H9 (cell line): ENCODE results near the gene FBXO10. TPM values are rescaled to one million over a fixed set of nuclear protein-coding genes. Genes with fewer than 3 reads are reported as not detected.
A peak's percentile ranks its signal among the peaks of the same experiment; 100 is the strongest.
"Not testable (repeated sequence)": the region's sequence is repeated elsewhere in the genome, so short reads cannot be mapped to it uniquely, and the experiment has no call there.

Source experiments
- DNase-seq: peaks from one replicate; pipeline ENCODE4 v3.0.0-alpha.2; 2017
- H2AFZ ChIP-seq: one replicate; pipeline ENCODE4 v1.6.1; 2013; ENCODE audit warnings: mild to moderate bottlenecking, low read length, control low read depth, moderate library complexity
- H2AK5ac ChIP-seq: 2 replicates; pipeline ENCODE4 v1.6.1; 2013; ENCODE audit warnings: low read length, control low read depth, mixed read lengths; ENCODE audit not compliant: insufficient read length
- H2BK120ac ChIP-seq: one replicate; pipeline ENCODE4 v1.6.1; 2013; ENCODE audit warnings: low read depth, mild to moderate bottlenecking, low read length, control low read depth, inconsistent platforms; ENCODE audit not compliant: poor library complexity, severe bottlenecking
- H2BK12ac ChIP-seq: 2 replicates; pipeline ENCODE4 v1.6.1; 2013; ENCODE audit warnings: low read length, control low read depth, mixed read lengths, low read depth; ENCODE audit not compliant: insufficient read length
- H2BK15ac ChIP-seq: 2 replicates; pipeline ENCODE4 v1.6.1; 2013; ENCODE audit warnings: low read depth, low read length, control low read depth
- H2BK20ac ChIP-seq: one replicate; pipeline ENCODE4 v1.6.1; 2013; ENCODE audit warnings: low read depth, mild to moderate bottlenecking, low read length, control low read depth, inconsistent platforms; ENCODE audit not compliant: poor library complexity, severe bottlenecking
- H2BK5ac ChIP-seq: 2 replicates; pipeline ENCODE4 v1.6.1; 2013; ENCODE audit warnings: low read length, control low read depth, mixed read lengths; ENCODE audit not compliant: insufficient read length
- H3K14ac ChIP-seq: 2 replicates; pipeline ENCODE4 v1.6.1; 2013; ENCODE audit warnings: low read length, control low read depth; ENCODE audit not compliant: insufficient read depth
- H3K18ac ChIP-seq: 2 replicates; pipeline ENCODE4 v1.6.1; 2013; ENCODE audit warnings: low read depth, mild to moderate bottlenecking, mixed read lengths, low read length, control low read depth; ENCODE audit not compliant: insufficient read length
- H3K23ac ChIP-seq: 2 replicates; pipeline ENCODE4 v1.6.1; 2013; ENCODE audit warnings: low read length, control low read depth, mixed read lengths, low read depth; ENCODE audit not compliant: insufficient read length
- H3K23me2 ChIP-seq: 2 replicates; pipeline ENCODE4 v1.6.1; 2013; ENCODE audit warnings: low read depth, mild to moderate bottlenecking, mixed read lengths, low read length, control low read depth; ENCODE audit not compliant: insufficient read length, poor library complexity, severe bottlenecking
- H3K27ac ChIP-seq: 2 replicates; pipeline ENCODE4 v1.5.1; 2013; ENCODE audit warnings: low read length, control low read depth, mixed read lengths, low read depth; ENCODE audit not compliant: insufficient read length
- H3K27me3 ChIP-seq: 2 replicates; pipeline ENCODE4 v1.6.1; 2013; ENCODE audit warnings: low read length, control low read depth, inconsistent platforms; ENCODE audit not compliant: insufficient read depth
- H3K4ac ChIP-seq: 2 replicates; pipeline ENCODE4 v1.6.1; 2013; ENCODE audit warnings: low read depth, mild to moderate bottlenecking, control low read depth, inconsistent platforms, low read length, moderate library complexity
- H3K4me1 ChIP-seq: 2 replicates; pipeline ENCODE4 v1.6.1; 2013; ENCODE audit warnings: low read length, control low read depth, inconsistent platforms; ENCODE audit not compliant: insufficient read depth
- H3K4me2 ChIP-seq: 2 replicates; pipeline ENCODE4 v1.6.1; 2013; ENCODE audit warnings: low read length, control low read depth, mixed read lengths; ENCODE audit not compliant: insufficient read length, insufficient read depth
- H3K56ac ChIP-seq: 2 replicates; pipeline ENCODE4 v1.6.1; 2013; ENCODE audit warnings: low read depth, mild to moderate bottlenecking, mixed read lengths, low read length, control low read depth; ENCODE audit not compliant: insufficient read length
- H3K79me1 ChIP-seq: 2 replicates; pipeline ENCODE4 v1.6.1; 2013; ENCODE audit warnings: low read depth, mild to moderate bottlenecking, moderate library complexity, low read length, control low read depth, inconsistent platforms; ENCODE audit not compliant: insufficient read depth, poor library complexity, severe bottlenecking
- H3K79me2 ChIP-seq: 2 replicates; pipeline ENCODE4 v1.6.1; 2013; ENCODE audit warnings: low read length, control low read depth, inconsistent platforms; ENCODE audit not compliant: insufficient read depth
- H3K9ac ChIP-seq: 2 replicates; pipeline ENCODE4 v1.6.1; 2013; ENCODE audit warnings: low read length, control low read depth, mixed read lengths; ENCODE audit not compliant: insufficient read length; ENCODE audit errors: extremely low read depth
- H3K9me3 ChIP-seq: one replicate; pipeline ENCODE4 v1.6.1; 2013; ENCODE audit warnings: low read depth, low read length, inconsistent platforms; ENCODE audit not compliant: control insufficient read depth
- H3T11ph ChIP-seq: one replicate; pipeline ENCODE4 v1.6.1; 2013; ENCODE audit warnings: mild to moderate bottlenecking, low read length, control low read depth, inconsistent platforms
- H4K20me1 ChIP-seq: one replicate; pipeline ENCODE4 v1.6.1; 2013; ENCODE audit not compliant: control insufficient read depth, insufficient read length, insufficient read depth
- H4K5ac ChIP-seq: 2 replicates; pipeline ENCODE4 v1.6.1; 2013; ENCODE audit warnings: low read depth, mild to moderate bottlenecking, mixed read lengths, low read length, control low read depth; ENCODE audit not compliant: insufficient read length
- H4K8ac ChIP-seq: replicated peaks from 2 replicates; pipeline ENCODE4 v1.6.1; 2013; ENCODE audit warnings: low read length, control low read depth, mixed read lengths, low read depth; ENCODE audit not compliant: insufficient read length
- H4K91ac ChIP-seq: 2 replicates; pipeline ENCODE4 v1.6.1; 2013; ENCODE audit warnings: low read depth, mild to moderate bottlenecking, moderate library complexity, mixed read lengths, low read length, control low read depth; ENCODE audit not compliant: insufficient read length
- H3K27ac Mint-ChIP-seq, 3 experiments: 2 replicates in 2 of 3; 3 replicates in 1 of 3; pipeline ENCODE4 v1.8.0; 2020 to 2021; ENCODE audit warnings: mixed read lengths in 3 of 3, mild to moderate bottlenecking in 1 of 3, moderate library complexity in 1 of 3
- H3K27me3 Mint-ChIP-seq: 2 replicates; pipeline ENCODE4 v1.8.0; 2021; ENCODE audit warnings: low read depth, mild to moderate bottlenecking, moderate library complexity, mixed read lengths
- H3K36me3 Mint-ChIP-seq, 3 experiments: 2 replicates in 2 of 3; 3 replicates in 1 of 3; pipeline ENCODE4 v1.8.0; 2020 to 2021; ENCODE audit warnings: low read depth in 3 of 3, mixed read lengths in 3 of 3; ENCODE audit not compliant: insufficient read depth in 1 of 3
- H3K4me1 Mint-ChIP-seq, 2 experiments: 2 replicates each; pipeline ENCODE4 v1.8.0; 2020; ENCODE audit warnings: mixed read lengths in 2 of 2
- H3K4me3 Mint-ChIP-seq, 2 experiments: 2 replicates in 1 of 2; 3 replicates in 1 of 2; pipeline ENCODE4 v1.8.0; 2020 to 2021; ENCODE audit warnings: mild to moderate bottlenecking in 2 of 2, mixed read lengths in 2 of 2, moderate library complexity in 1 of 2
- H3K9me3 Mint-ChIP-seq, 2 experiments: 2 replicates in 1 of 2; 3 replicates in 1 of 2; pipeline ENCODE4 v1.8.0; 2020; ENCODE audit warnings: mild to moderate bottlenecking in 2 of 2, mixed read lengths in 2 of 2, moderate library complexity in 1 of 2
- CTCF ChIP-seq: fragments of 200-600 bp; sonication (generic); conservative IDR thresholded peaks from 3 replicates; pipeline ENCODE4 v1.8.0; 2021; ENCODE audit warnings: antibody characterized with exemption, mild to moderate bottlenecking
- WGBS: extraction: QIAGEN DNeasy Blood & Tissue Kit; methylation state at CpG from one replicate; pipeline ENCODE4 v1.1.7; 2013; ENCODE audit warnings: missing lambda C conversion rate, low lambda C conversion rate, mixed read lengths; ENCODE audit not compliant: insufficient read length; ENCODE audit errors: extremely low coverage; 5-methylcytosine and 5-hydroxymethylcytosine counted together
- total RNA-seq: library from RNA; stranded (reverse); gene quantifications from 2 replicates; pipeline ENCODE4 v1.2.1, GENCODE V29; 2021

Gene FBXO10
- total RNA-seq, 1 experiment from 2014 or later, result 16.8 TPM

- no peak overlapping the region for H3K9ac ChIP-seq
- no peak overlapping the region for H2BK12ac ChIP-seq
- H2BK120ac ChIP-seq, result no peak overlapping the region
- H3K4me2 ChIP-seq, result no peak overlapping the region
- H3T11ph ChIP-seq, result no peak overlapping the region
- no peak overlapping the region for H2BK15ac ChIP-seq
- H4K5ac ChIP-seq, result no peak overlapping the region
- H2BK5ac ChIP-seq, result no peak overlapping the region
- H3K18ac ChIP-seq, result no peak overlapping the region
- Mint-ChIP-seq H3K4me1 (no peaks in the 10 kb centered on the region), H3K27ac (no peak overlapping the region), H3K27me3 (peaks cover 34% of the 10 kb centered on the region), H3K36me3 (no peaks in the 10 kb centered on the region), H3K9me3 (no peaks in the 10 kb centered on the region), H3K4me3 (no peak overlapping the region)
- no CpG with 5 or more reads among the region's 5 CpGs for WGBS
- H3K4ac ChIP-seq, result no peak overlapping the region
- H2AK5ac ChIP-seq, result no peak overlapping the region
- no peak overlapping the region for H3K27ac ChIP-seq
- H3K9me3 ChIP-seq, result no peaks in the 10 kb centered on the region
- H3K23ac ChIP-seq, result no peak overlapping the region
- peaks cover 3% of the 10 kb centered on the region; the same call in 1 of the 2 replicates for H3K27me3 ChIP-seq
- no peak overlapping the region for H2BK20ac ChIP-seq
- DNase-seq, result no peak
- no peak overlapping the region for H4K8ac ChIP-seq
- no peaks in the 10 kb centered on the region for H3K4me1 ChIP-seq
- H3K14ac ChIP-seq, result no peak overlapping the region; the same call in 1 of the 2 replicates
- H4K91ac ChIP-seq, result no peak overlapping the region
- no peaks in the 10 kb centered on the region for H3K79me2 ChIP-seq
- no peak overlapping the region for H3K56ac ChIP-seq
- H4K20me1 ChIP-seq, result no peaks in the 10 kb centered on the region
- no peaks in the 10 kb centered on the region for H3K23me2 ChIP-seq
- H3K79me1 ChIP-seq, result no peaks in the 10 kb centered on the region
- peak overlapping the region; percentile 29 for H2AFZ ChIP-seq
- TF ChIP-seq CTCF, result no peak
Observed at GRCh38 chr9:37602817-37603216, 26.6 kb upstream of the FBXO10 start.

DNA sequence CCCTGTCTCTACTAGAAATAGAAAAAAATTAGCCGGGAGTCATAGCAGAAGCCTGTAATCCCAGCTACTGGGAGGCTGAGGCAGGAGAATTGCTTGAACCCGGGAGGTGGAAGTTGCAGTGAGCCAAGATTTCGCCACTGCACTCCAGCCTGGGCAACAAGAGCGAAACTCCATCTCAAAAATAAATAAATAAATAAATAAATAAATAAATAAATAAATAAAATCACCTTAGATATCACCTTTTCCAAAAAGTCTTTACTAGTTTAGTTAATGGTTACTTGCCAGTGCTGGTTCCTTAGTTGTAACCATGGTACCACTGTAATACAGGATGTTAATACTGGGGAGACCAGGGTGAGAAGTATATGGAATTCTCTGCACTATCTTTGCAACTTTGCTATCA is 25.9 kb upstream of the FBXO10 start:
- H3K4me3 Mint-ChIP-seq, H3K18ac ChIP-seq, H3K56ac ChIP-seq, H3K4ac ChIP-seq, H2AFZ ChIP-seq, H3K9me3 Mint-ChIP-seq, H3K14ac ChIP-seq, DNase-seq, H4K91ac ChIP-seq, H4K8ac ChIP-seq, H2BK15ac ChIP-seq, H3K79me1 ChIP-seq, H3K79me2 ChIP-seq, H3K27me3 ChIP-seq, H3K9ac ChIP-seq, H3K23me2 ChIP-seq, H4K20me1 ChIP-seq, H4K5ac ChIP-seq, H2BK12ac ChIP-seq, H2BK120ac ChIP-seq, H2AK5ac ChIP-seq, H3T11ph ChIP-seq, H2BK5ac ChIP-seq, H3K4me1 ChIP-seq, H3K9me3 ChIP-seq, H3K36me3 Mint-ChIP-seq, H3K27ac ChIP-seq, H2BK20ac ChIP-seq, H3K4me1 Mint-ChIP-seq, H3K4me2 ChIP-seq, H3K23ac ChIP-seq: not testable (repeated sequence)
- peak overlapping the region in 1 of 3 experiments; percentile 18; a peak in 1 of 7 replicates for H3K27ac Mint-ChIP-seq
- peaks cover 34% of the 10 kb centered on the region for H3K27me3 Mint-ChIP-seq
- WGBS, result no CpG with 5 or more reads among the region's 4 CpGs
